Measurements from ENCODE around the gene CAMK2G. TPM values are rescaled to one million over a fixed set of nuclear protein-coding genes. Genes with fewer than 3 reads are reported as not detected.
"Not testable (repeated sequence)": the region's sequence is repeated elsewhere in the genome, so short reads cannot be mapped to it uniquely, and the experiment has no call there.

CAMK2G gene
- polyA plus RNA-seq, 1 of the 3 experiments (the other 2 are of a cell fraction): 41.4 TPM

DNA sequence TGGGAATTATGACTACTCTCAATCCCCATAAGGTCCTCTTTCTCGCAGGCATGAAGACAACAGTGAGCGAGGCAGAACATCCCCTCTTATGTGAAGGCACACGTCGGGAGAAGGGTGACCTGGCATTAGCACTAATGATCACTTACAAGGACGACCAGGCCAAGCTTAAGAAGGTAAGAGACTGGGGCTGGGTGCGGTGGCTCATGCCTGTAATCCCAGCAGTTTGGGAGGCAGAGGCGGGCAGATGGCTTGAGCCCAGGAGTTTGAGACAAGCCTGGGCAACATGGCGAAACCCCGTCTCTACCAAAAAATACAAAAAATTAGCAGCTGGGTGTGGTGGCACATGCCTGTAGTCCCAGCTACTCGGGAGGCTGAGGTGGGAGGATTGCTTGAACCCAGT, 78.9 kb downstream of the CAMK2G start:
- H3K27me3 ChIP-seq (ENCODE audit: insufficient read depth); H3K79me2 ChIP-seq (ENCODE audit: insufficient read depth); H3K9me2 ChIP-seq; H3K9ac ChIP-seq; H3K4me2 ChIP-seq; H3K9me3 ChIP-seq; H4K20me1 ChIP-seq (ENCODE audit: insufficient read depth); H3K27ac ChIP-seq (ENCODE audit: low read depth in 2 of 2, low read length in 1 of 2); H3K4me3 ChIP-seq (ENCODE audit: low read depth in 2 of 2, low read length in 1 of 2); DNase-seq; H3K4me1 ChIP-seq (ENCODE audit: control insufficient read depth in 1 of 2, insufficient read depth in 2 of 2, low read depth in 1 of 2, low read length in 1 of 2); H2AFZ ChIP-seq (ENCODE audit: low read depth); CTCF ChIA-PET: not testable (repeated sequence)
- Histone ChIP-seq H3K36me3 (replicated peaks in 1 of 2; ENCODE audit: control insufficient read depth in 1 of 2, insufficient read depth in 2 of 2, low read length in 1 of 2) (peaks cover 53 to 84% of the 10 kb centered on the region in 2 experiments), H3F3A (replicated peaks; ENCODE audit: insufficient read depth) (peaks cover 15% of the 10 kb centered on the region)
- POLR2A ChIA-PET: interaction anchor here (1.9 kb wide), 1 partner anchor 8 kb away, joined by 4 read pairs; no protein-coding TSS in a partner anchor
- WGBS (ENCODE audit: low lambda C conversion rate): 93% methylated on average over 10 of the region's 10 CpGs

DNA sequence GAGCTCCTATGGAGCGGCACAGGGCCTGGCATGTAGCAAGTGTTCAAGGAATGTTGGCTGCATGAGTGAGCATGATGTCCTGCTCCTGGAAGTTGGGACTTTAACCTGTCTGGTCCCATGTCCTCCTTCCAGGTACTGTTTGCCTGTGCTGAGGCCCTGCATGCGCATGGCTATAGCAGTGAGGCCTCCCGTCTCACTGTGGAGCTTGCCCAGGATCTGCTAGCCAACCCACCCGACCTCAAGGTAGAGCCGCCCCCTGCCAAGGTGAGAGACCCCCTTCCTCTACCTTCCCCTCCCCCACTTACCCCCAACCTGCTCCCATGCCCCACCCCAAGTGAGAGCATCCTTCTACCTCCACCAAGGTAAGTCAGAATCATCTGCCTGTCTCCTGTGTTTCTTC, 80.9 kb downstream of the CAMK2G start:
- Histone ChIP-seq H2AFZ (ENCODE audit: low read depth) (no peak overlapping the region), H3F3A (replicated peaks; ENCODE audit: insufficient read depth) (peaks cover 9% of the 10 kb centered on the region), H3K4me1 (ENCODE audit: control insufficient read depth in 1 of 2, insufficient read depth in 2 of 2, low read depth in 1 of 2, low read length in 1 of 2) (no peaks in the 10 kb centered on the region; a peak in 1 of 4 replicates), H3K79me2 (ENCODE audit: insufficient read depth) (peaks cover 8% of the 10 kb centered on the region), H3K27ac (ENCODE audit: low read depth in 2 of 2, low read length in 1 of 2) (no peak overlapping the region), H3K4me2 (no peak overlapping the region), H3K9me3 (no peaks in the 10 kb centered on the region), H3K9me2 (no peaks in the 10 kb centered on the region), H3K9ac (no peak overlapping the region), H3K4me3 (ENCODE audit: low read depth in 2 of 2, low read length in 1 of 2) (no peak overlapping the region), H3K36me3 (replicated peaks in 1 of 2; ENCODE audit: control insufficient read depth in 1 of 2, insufficient read depth in 2 of 2, low read length in 1 of 2) (peaks cover 55 to 90% of the 10 kb centered on the region in 2 experiments), H3K27me3 (ENCODE audit: insufficient read depth) (no peaks in the 10 kb centered on the region), H4K20me1 (ENCODE audit: insufficient read depth) (peaks cover 2% of the 10 kb centered on the region)
- no peak for DNase-seq
- POLR2A ChIA-PET: interaction anchor here (0.5 kb wide), 1 partner anchor 1566 kb away, joined by 4 read pairs; no protein-coding TSS in a partner anchor
- 100% methylated on average over 5 of the region's 5 CpGs for WGBS (ENCODE audit: low lambda C conversion rate)
- CTCF ChIA-PET: no interaction called here
- TF ChIP-seq FOXJ3 (CRISPR knock-in tag; IDR thresholded peaks at IDR 0.05): no peak
- no peak for TF ChIP-seq MEF2A (IDR thresholded peaks at IDR 0.05; ENCODE audit: borderline replicate concordance, low read depth)
- no peak for TF ChIP-seq REST (IDR thresholded peaks at IDR 0.05; ENCODE audit: low read depth, low read length)
- no peak for TF ChIP-seq USF1 (IDR thresholded peaks at IDR 0.05; ENCODE audit: borderline replicate concordance, low read depth)
- no peak for TF ChIP-seq GATA2 (CRISPR knock-in tag; IDR thresholded peaks at IDR 0.05)
- TF ChIP-seq TAF1 (IDR thresholded peaks at IDR 0.05; ENCODE audit: borderline replicate concordance, low read depth, low read length): no peak
- TF ChIP-seq POLR2AphosphoS5 (IDR thresholded peaks at IDR 0.05; ENCODE audit: low read depth, low read length): no peak
- TF ChIP-seq RXRA (IDR thresholded peaks at IDR 0.05; ENCODE audit: borderline replicate concordance, low read depth): no peak
- TF ChIP-seq, protein P1, sequence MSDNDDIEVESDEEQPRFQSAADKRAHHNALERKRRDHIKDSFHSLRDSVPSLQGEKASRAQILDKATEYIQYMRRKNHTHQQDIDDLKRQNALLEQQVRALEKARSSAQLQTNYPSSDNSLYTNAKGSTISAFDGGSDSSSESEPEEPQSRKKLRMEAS (IDR thresholded peaks at IDR 0.05; ENCODE audit: low read depth): no peak
- no peak for TF ChIP-seq CHD2 (IDR thresholded peaks at IDR 0.05; ENCODE audit: low read length, partially characterized antibody)
- TF ChIP-seq GABPA (IDR thresholded peaks at IDR 0.05; ENCODE audit: low read depth): no peak
- no peak for TF ChIP-seq TCF12 (IDR thresholded peaks at IDR 0.05)
